Uterus (tissue), 2 donors: ENCODE results near the gene FILIP1L.

ENCODE experiments used
- POLR2A ChIP-seq, 2 donors: fragments of 450-650 bp; IDR thresholded peaks; one replicate each; pipeline ENCODE4 v1.6.1; 2016; ENCODE audit warnings: antibody characterized with exemption in 2 of 2, mild to moderate bottlenecking in 1 of 2, moderate library complexity in 1 of 2
- TF ChIP-seq, protein P1 (sequence below), 4 experiments: fragments of 200-600 bp in 2 of 4; fragments of 450-650 bp in 2 of 4; sonication (generic) in 2 of 4; IDR thresholded peaks; one replicate each; pipeline ENCODE4 v1.5.1; 2016 to 2019; ENCODE audit warnings: antibody characterized with exemption in 4 of 4, mild to moderate bottlenecking in 2 of 4, moderate library complexity in 1 of 4

GRCh38 chr3:99866261-99866761 lies 248.0 kb downstream of the FILIP1L start:
- TF ChIP-seq, protein P1, sequence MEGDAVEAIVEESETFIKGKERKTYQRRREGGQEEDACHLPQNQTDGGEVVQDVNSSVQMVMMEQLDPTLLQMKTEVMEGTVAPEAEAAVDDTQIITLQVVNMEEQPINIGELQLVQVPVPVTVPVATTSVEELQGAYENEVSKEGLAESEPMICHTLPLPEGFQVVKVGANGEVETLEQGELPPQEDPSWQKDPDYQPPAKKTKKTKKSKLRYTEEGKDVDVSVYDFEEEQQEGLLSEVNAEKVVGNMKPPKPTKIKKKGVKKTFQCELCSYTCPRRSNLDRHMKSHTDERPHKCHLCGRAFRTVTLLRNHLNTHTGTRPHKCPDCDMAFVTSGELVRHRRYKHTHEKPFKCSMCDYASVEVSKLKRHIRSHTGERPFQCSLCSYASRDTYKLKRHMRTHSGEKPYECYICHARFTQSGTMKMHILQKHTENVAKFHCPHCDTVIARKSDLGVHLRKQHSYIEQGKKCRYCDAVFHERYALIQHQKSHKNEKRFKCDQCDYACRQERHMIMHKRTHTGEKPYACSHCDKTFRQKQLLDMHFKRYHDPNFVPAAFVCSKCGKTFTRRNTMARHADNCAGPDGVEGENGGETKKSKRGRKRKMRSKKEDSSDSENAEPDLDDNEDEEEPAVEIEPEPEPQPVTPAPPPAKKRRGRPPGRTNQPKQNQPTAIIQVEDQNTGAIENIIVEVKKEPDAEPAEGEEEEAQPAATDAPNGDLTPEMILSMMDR (IDR thresholded peaks at IDR 0.05): no peak
- TF ChIP-seq POLR2A (IDR thresholded peaks at IDR 0.05): no peak
